GM19438 (cell line): ENCODE results near the gene PTS.

Experiments used
- ATAC-seq: cut with Tn5 transposase; IDR thresholded peaks from one replicate; pipeline ENCODE4 v1.9.1; 2021; ENCODE audit warnings: low read depth; ENCODE audit not compliant: unreplicated experiment

Gene PTS

GRCh38 chr11:112221274-112221835, 4.9 kb upstream of the PTS start:
- ATAC-seq = no peak

GRCh38 chr11:112222303-112222702, 3.9 kb upstream of the PTS start:
- ATAC-seq = no peak

- ATAC-seq = no peak
Observed at GRCh38 chr11:112223121-112223520, 3.1 kb upstream of the PTS start.

- no peak for ATAC-seq
Observed at GRCh38 chr11:112223754-112224532, 2.3 kb upstream of the PTS start.

DNA sequence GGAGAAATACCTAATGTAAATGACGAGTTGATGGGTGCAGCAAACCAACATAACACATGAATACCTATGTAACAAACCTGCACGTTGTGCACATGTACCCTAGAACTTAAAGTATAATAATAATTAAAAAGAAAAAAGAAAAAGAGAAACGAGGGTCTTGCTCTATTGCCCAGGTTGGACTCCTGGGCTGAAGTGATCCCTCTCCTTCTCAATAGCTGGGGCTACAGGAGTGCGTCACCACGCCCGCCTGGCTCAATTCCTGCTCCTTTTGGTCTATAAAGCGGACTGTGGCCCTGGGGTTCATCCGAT, 521 bp upstream of the PTS start:
- no peak for ATAC-seq

GRCh38 chr11:112226831-112227401, 688 bp downstream of the PTS start:
- peak; percentile 41 for ATAC-seq

GRCh38 chr11:112227471-112227870, 1.2 kb downstream of the PTS start:
- no peak for ATAC-seq

DNA sequence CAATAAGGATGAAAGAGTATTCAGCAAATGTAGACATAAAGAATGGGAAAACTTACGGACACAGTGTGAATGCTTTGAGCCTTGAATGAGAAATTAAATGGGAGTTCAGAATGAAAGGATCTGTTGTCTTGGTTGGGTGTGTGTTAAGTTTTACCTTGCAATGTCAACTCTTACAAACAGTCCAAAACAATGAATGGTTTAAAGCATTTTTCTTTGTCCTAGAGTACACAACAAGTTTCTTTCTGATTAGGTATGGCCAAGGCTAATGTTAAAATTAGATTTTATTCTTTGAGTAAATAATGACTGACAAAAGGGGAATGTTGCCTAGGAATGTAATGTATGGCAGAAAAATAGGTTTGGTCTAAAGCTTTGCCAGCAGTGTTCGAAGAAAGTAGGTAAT, 2.5 kb downstream of the PTS start:
- ATAC-seq = no peak

DNA sequence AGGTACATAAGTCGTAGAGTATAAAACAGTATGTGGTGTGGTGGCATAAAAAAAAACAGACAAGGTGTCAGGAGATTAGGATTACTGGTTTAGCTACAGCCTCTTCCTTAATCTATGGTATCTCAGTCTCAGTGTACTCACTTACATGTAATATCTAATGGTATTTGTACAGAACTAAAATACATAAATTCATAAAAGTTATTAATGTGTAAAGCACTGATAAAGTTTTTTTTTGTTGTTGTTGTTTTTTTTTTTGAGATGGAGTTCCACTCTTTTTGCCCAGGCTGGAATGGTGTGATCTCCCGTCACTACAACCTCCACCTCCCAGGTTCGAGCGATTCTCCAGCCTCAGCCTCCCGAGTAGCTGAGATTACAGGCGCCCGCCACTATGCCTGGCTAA, 2.9 kb downstream of the PTS start:
- no peak for ATAC-seq

DNA sequence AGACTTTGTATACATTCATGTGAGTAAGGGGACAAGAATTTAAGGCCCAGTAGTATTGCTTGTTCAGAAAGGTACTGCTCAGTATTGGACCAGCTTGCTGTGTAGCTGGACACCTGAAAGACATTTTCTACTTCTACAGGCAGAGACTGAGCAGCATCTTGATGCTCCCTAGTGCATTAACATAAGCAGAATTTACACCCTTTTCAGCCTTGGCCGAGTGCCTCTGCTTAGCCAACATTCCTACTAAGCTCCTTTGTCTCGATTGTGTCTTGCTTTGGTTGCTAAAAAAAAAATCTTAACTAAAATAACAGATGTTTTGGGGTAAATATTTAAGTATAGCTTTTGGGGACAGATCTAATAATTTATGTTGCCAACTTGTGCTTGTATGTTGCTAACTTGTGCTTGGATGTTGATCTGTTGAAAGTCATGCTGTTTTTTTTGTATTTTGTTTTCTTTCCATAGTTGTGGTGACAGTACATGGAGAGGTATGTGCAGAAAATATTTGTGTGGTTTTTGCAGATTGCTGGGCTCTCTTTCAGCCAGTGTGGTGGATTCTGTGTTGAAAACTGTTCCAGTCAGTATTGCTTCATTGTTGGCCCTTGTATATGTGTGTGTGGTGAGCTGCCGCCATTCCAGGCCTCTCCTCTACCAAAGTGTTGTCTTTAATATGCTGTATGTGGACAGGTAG, 3.7 kb downstream of the PTS start:
- ATAC-seq = no peak

DNA sequence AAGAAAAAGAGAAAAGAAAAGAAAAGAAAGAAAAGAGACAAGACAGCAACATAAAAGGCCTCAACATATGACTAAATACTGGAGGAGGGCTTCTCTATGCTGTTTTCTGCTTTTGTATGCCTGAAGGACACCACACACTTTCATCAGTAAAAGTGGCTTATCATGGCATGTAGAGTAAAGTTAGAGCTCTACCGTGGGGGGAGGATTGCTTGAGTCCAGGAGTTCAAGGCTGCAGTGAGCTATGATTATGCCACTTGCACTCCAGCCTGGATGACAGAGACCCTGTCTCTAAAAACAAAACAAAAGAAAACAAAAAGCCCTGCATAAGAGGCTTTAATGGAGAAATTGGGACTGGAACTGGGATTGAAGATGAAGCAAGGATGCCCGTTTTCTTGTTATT, 5.7 kb downstream of the PTS start:
- ATAC-seq = no peak

DNA sequence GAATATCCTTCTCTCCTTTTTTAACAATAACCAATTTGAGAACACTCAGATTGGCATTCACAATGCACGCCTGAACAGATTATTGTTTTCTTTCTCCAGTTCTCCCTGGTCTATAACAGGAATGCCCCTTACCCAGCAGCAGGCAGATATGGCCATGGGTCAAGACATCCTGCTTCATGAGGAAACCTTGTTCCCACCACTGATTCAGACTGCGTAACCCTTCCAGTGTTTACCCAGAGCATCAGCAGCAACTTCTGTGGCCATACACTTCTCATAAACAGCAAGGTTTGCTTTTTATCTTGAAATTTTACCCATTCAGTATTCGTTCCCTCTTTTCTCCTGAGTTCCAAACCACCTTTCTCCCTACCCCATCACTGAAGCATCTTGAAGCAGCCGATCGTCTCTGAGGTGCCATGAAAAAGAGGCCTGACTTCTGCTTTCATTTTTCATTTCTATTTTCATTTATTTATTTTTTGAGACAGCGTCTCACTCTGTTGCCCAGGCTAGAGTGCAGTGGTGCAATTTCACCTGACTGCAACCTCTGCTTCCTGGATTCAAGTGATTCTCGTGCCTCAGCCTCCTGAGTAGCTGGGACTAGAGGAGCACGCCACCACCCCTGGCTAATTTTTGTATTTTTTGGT, 9.6 kb downstream of the PTS start:
- ATAC-seq = no peak

DNA sequence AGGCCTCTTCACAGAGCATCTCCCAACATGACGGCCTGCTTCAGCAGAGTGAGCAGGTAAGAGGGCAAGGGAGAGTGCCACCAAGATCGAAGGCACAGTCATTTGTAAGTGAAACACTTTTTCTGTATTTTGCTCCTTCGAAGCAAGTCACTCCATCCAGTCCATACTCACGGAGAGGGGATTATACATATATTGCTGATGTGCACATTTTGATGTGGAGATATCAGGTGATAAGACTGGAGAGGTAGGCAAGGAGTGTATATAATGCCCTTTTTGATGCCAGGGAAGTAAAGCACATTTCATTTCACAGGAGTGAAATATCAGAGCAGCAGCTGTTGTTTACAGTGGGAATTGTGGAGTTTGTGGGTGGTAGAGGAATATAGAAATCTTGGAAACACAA, 11.2 kb downstream of the PTS start:
- no peak for ATAC-seq

- ATAC-seq = no peak
Observed at GRCh38 chr11:112238041-112238440, 11.8 kb downstream of the PTS start.

- no peak for ATAC-seq
Observed at GRCh38 chr11:112241486-112241885, 15.3 kb downstream of the PTS start.

GRCh38 chr11:112247201-112247600, 21.0 kb downstream of the PTS start:
- no peak for ATAC-seq

- ATAC-seq = no peak
Observed at GRCh38 chr11:112248201-112248600, 22.0 kb downstream of the PTS start.

GRCh38 chr11:112249871-112250610, 23.8 kb downstream of the PTS start:
- no peak for ATAC-seq

DNA sequence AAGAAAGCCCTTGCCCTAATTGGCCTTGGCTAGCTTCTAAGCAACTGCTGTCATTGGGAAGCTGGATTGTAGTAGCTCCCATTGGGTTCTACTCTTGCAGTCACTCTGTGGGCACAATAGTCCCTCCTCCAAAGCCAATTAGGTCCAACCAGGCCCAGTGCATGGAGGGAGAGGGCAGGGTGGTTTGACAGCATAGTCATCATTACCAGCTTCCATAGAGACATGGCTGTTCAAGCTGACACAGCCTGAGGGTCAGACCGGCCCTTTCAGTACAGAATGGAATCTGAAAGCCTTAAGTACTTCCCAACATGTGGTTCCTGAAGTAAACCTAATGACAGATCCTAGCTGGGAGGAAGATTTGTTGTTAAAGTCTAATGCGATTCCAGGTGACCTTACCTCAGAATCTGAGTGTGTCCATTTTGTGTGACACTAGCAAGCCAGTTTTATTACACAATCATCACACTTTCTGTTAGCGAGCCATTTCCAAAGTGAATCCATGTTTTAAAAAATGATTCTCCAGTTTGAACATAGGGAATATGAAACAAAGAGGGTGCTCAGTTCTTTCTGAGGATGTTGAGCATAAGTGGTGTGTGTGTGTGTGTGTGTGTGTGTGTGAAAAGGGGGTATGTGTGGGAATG, 27.5 kb downstream of the PTS start:
- no peak for ATAC-seq

DNA sequence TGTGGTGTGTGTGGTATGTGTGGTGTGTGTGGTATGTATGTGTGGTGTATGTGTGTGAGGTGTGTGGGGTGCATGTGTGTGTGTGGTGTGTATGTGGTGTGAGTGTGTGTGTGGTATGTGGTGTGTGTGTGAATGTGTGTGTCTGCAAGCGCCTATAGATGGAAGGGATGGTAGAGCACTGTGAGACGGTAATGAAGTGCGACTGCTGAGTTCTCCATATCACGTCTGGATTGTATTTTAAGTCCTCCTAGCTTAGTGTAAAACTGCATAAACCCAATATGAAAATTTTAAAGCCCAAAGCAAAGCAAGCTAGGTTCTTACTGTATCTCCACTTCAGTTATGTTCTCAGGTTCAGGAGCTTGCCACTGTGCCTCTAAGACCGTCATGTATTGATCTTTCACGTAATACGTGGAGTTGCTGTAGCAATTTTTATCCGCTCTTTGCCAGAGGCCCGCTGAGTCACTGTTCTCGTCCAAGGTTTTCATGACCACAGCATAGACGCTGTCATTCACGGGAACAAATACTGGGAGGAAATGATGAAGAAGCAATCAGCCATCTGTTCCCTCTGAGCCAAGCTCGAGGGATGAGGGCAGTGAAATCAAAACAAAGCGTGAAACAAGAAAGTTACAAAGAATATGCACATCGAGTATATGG, 29.0 kb downstream of the PTS start:
- no peak for ATAC-seq
